Gastrocnemius medialis (tissue), 4 donors: ENCODE results near the gene DGCR8. TPM values are rescaled to one million over a fixed set of nuclear protein-coding genes. Genes with fewer than 3 reads are reported as not detected.

Source experiments
- ATAC-seq, 2 donors: fragments of 150-250 bp; one replicate each; pipeline ENCODE4 v1.9.1; 2016
- DNase-seq, 2 donors: peaks; one replicate each; pipeline ENCODE4 v3.0.0-alpha.2; 2019
- H3K27ac ChIP-seq, 4 donors: fragments of 200-600 bp; sonication (generic); 1 replicate in 1 of 4; 2 replicates in 3 of 4; pipeline ENCODE4 v1.5.1; 2016 to 2018; ENCODE audit warnings: mild to moderate bottlenecking in 2 of 4, moderate library complexity in 1 of 4
- H3K27me3 ChIP-seq, 3 donors: fragments of 200-600 bp; sonication (generic) in 2 of 3; 1 replicate in 1 of 3; 2 replicates in 2 of 3; pipeline versions ENCODE4 v1.5.1 to v1.6.0; 2016 to 2019; ENCODE audit warnings: mild to moderate bottlenecking in 1 of 3, moderate library complexity in 1 of 3
- H3K36me3 ChIP-seq, 2 donors: fragments of 200-600 bp; sonication (generic) in 1 of 2; one replicate each; pipeline ENCODE4 v1.5.1; 2017 to 2018
- H3K4me1 ChIP-seq, 2 donors: fragments of 200-600 bp; sonication (generic) in 1 of 2; one replicate each; pipeline ENCODE4 v1.5.1; 2016 to 2017; ENCODE audit warnings: mild to moderate bottlenecking in 2 of 2
- H3K4me3 ChIP-seq, 4 donors: fragments of 200-600 bp; sonication (generic) in 3 of 4; 1 replicate in 1 of 4; 2 replicates in 3 of 4; pipeline ENCODE4 v1.5.1; 2016 to 2019; ENCODE audit warnings: mild to moderate bottlenecking in 2 of 4
- H3K9me3 ChIP-seq, 3 donors: fragments of 200-600 bp; sonication (generic) in 2 of 3; 1 replicate in 1 of 3; 2 replicates in 2 of 3; pipeline ENCODE4 v1.5.1; 2016 to 2019
- CTCF ChIP-seq, 5 experiments: fragments of 450-650 bp in 3 of 5; fragments of 200-600 bp in 2 of 5; sonication (generic) in 2 of 5; IDR thresholded peaks in 4 of 5; conservative IDR thresholded peaks in 1 of 5; 1 replicate in 4 of 5; 2 replicates in 1 of 5; pipeline ENCODE4 v1.5.1; 2016 to 2019; ENCODE audit warnings: antibody characterized with exemption in 5 of 5, mild to moderate bottlenecking in 3 of 5, moderate library complexity in 3 of 5
- POLR2A ChIP-seq, 2 donors: fragments of 450-650 bp; IDR thresholded peaks; one replicate each; pipeline ENCODE4 v1.6.1; 2017; ENCODE audit warnings: antibody characterized with exemption in 2 of 2, mild to moderate bottlenecking in 2 of 2, moderate library complexity in 2 of 2
- in situ Hi-C, 4 donors: fragments of 200-750 bp; cut with MboI; loops; one replicate each; pipeline versions ENCODE4 v1.15.0 to v1.8.0; 2017; ENCODE audit warnings: low sequenced_read_pairs in 4 of 4
- intact Hi-C: fragments of 100-400 bp; cut with DNase I; formaldehyde crosslinking; loops from one replicate; pipeline ENCODE4 v1.15.1; 2023; ENCODE audit warnings: low total_unique reads
- total RNA-seq, 4 donors: library from RNA; depleted of rRNA; stranded (reverse); fragments of >200 nt; gene quantifications; one replicate each; pipeline versions ENCODE4 v1.1.0 to v1.2.3, GENCODE V29; 2016

The DGCR8 gene
- 10 to 100 TPM in 2 of 4 donors, 1 to 10 TPM in 2; 5.2 to 16.5 (median 11.2) TPM for total RNA-seq

GRCh38 chr22:20079745-20080444 lies at the start of gene DGCR8:
TSS of gene DGCR8 (plus strand) at chr22:20080241. CDS start at chr22:20085964, 5,723 bp downstream.
- H3K36me3 ChIP-seq, result no peaks in the 10 kb centered on the region
- peaks cover 43 to 50% of the 10 kb centered on the region in 2 donors for H3K4me1 ChIP-seq
- in situ Hi-C loops, result no loop called here
- peak; percentile 84 to 86 for ATAC-seq
- no peaks in the 10 kb centered on the region for H3K9me3 ChIP-seq
- intact Hi-C loops, result loop anchor here (1.0 to 10.0 kb wide), 5 partner anchors 37 to 417 kb away; partner anchors contain the start of genes KLHL22, TANGO2 and TRMT2A
- no peaks in the 10 kb centered on the region for H3K27me3 ChIP-seq
- peak within 1 kb of the TSS; percentile 83 to 96 (median 86) for H3K27ac ChIP-seq
- H3K4me3 ChIP-seq, result peak within 1 kb of the TSS; percentile 61 to 87 (median 75)
- peak; percentile 62 to 65 for TF ChIP-seq POLR2A (IDR thresholded peaks at IDR 0.05)
- peak in 1 of 5 experiments; percentile 6 for TF ChIP-seq CTCF (IDR thresholded peaks at IDR 0.05 in 4 of 5, conservative IDR thresholded peaks at IDR 0.05 in 1 of 5)
- peak; percentile 90 to 94 for DNase-seq

- Histone ChIP-seq H3K27me3 (no peaks in the 10 kb centered on the region), H3K36me3 (no peaks in the 10 kb centered on the region), H3K4me3 (no peak overlapping the region), H3K27ac (no peak overlapping the region), H3K9me3 (no peaks in the 10 kb centered on the region), H3K4me1 (peaks cover 26 to 29% of the 10 kb centered on the region in 2 donors)
- no peak for DNase-seq
- no peak for ATAC-seq
- TF ChIP-seq CTCF (IDR thresholded peaks at IDR 0.05 in 4 of 5, conservative IDR thresholded peaks at IDR 0.05 in 1 of 5) (no peak), POLR2A (IDR thresholded peaks at IDR 0.05) (no peak)
- in situ Hi-C loops, result no loop called here
- intact Hi-C loops, result no loop called here
These were observed 48.2 kb upstream of the DGCR8 start for GRCh38 chr22:20031732-20032406.

GRCh38 chr22:20032407-20032991 lies 47.5 kb upstream of the DGCR8 start:
- ATAC-seq (no peak), DNase-seq (no peak)
- TF ChIP-seq POLR2A (IDR thresholded peaks at IDR 0.05), result no peak
- TF ChIP-seq CTCF (IDR thresholded peaks at IDR 0.05 in 4 of 5, conservative IDR thresholded peaks at IDR 0.05 in 1 of 5), result no peak
- no peak overlapping the region for H3K4me3 ChIP-seq
- no peaks in the 10 kb centered on the region for H3K27me3 ChIP-seq
- intact Hi-C loops (no loop called here), in situ Hi-C loops (no loop called here)
- H3K27ac ChIP-seq, result peak overlapping the region; percentile 43 to 75 (median 67)
- H3K36me3 ChIP-seq, result peaks cover 0 to 6% of the 10 kb centered on the region in 2 donors
- H3K9me3 ChIP-seq, result no peaks in the 10 kb centered on the region
- peaks cover 26 to 29% of the 10 kb centered on the region in 2 donors for H3K4me1 ChIP-seq

GRCh38 chr22:20033045-20033706 lies 46.9 kb upstream of the DGCR8 start:
- Histone ChIP-seq H3K27ac (peak overlapping the region; percentile 43 to 75 (median 67)), H3K4me3 (no peak overlapping the region), H3K27me3 (no peaks in the 10 kb centered on the region), H3K9me3 (no peaks in the 10 kb centered on the region), H3K4me1 (peaks cover 26 to 29% of the 10 kb centered on the region in 2 donors), H3K36me3 (peaks cover 0 to 12% of the 10 kb centered on the region in 2 donors)
- intact Hi-C loops, result no loop called here
- TF ChIP-seq CTCF (IDR thresholded peaks at IDR 0.05 in 4 of 5, conservative IDR thresholded peaks at IDR 0.05 in 1 of 5), result no peak
- TF ChIP-seq POLR2A (IDR thresholded peaks at IDR 0.05), result no peak
- ATAC-seq (peak; percentile 43 to 71), DNase-seq (peak in 1 of 2 donors; percentile 74)
- in situ Hi-C loops, result no loop called here
